ENCODE results near the gene ANKRD40.

DNA sequence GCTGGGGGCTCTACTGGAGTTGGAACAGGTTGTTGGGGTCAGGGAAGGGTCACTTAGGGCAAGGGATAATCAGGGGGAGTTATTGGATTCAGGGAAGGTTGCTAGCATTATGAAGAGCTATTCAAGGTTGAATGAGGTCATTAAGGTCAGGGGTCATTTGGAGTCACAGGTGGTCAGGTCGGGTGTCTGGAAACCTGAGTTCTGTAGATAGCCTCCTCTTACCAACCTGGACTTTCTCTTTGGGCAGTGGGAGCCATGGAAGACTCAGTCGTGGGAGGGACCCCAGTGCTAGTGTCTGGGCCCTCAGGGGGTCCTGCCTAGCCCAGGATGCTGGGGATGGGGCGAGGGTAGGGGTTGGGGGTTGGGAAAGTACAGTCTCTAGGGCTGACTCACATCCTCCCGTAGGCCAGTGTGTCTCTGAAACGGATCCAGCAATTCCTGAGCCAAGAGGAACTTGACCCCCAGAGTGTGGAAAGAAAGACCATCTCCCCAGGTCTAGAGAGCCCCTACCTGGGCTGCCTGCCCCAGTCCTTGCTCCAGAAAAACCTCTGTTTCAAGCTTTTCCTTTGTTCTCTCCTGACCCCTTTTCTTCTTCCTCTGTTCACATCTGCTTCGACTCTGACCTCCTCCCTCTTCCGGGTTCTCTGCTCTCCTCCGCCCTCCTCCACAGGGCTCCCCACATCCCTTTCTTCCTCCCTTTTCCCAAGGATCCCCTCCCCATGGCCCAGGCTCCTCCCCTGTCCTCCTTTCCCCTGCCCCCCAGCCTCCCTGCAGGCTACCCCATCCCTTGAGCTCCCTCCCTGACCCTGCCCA lies 39.5 kb downstream of the ANKRD40 start:
- no peak for TF ChIP-seq POLR2A (IDR thresholded peaks at IDR 0.05)
- TF ChIP-seq, protein P1, sequence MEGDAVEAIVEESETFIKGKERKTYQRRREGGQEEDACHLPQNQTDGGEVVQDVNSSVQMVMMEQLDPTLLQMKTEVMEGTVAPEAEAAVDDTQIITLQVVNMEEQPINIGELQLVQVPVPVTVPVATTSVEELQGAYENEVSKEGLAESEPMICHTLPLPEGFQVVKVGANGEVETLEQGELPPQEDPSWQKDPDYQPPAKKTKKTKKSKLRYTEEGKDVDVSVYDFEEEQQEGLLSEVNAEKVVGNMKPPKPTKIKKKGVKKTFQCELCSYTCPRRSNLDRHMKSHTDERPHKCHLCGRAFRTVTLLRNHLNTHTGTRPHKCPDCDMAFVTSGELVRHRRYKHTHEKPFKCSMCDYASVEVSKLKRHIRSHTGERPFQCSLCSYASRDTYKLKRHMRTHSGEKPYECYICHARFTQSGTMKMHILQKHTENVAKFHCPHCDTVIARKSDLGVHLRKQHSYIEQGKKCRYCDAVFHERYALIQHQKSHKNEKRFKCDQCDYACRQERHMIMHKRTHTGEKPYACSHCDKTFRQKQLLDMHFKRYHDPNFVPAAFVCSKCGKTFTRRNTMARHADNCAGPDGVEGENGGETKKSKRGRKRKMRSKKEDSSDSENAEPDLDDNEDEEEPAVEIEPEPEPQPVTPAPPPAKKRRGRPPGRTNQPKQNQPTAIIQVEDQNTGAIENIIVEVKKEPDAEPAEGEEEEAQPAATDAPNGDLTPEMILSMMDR (IDR thresholded peaks at IDR 0.05) = no peak

All from Peyer's patch (tissue), 4 donors.